H1 (cell line): ENCODE data around the gene SELENOF.

Experiments
- CEBPB ChIP-seq: IDR thresholded peaks from 2 replicates; pipeline ENCODE4 v1.6.1; 2012; ENCODE audit warnings: low read depth, low read length
- EZH2 ChIP-seq: fragments of 200-600 bp; sonication (generic); IDR thresholded peaks from 2 replicates; pipeline ENCODE4 v1.7.1; 2012; ENCODE audit warnings: low read depth, mild to moderate bottlenecking, moderate library complexity, low read length, inconsistent platforms; ENCODE audit not compliant: severe bottlenecking
- POLR2AphosphoS5 ChIP-seq: IDR thresholded peaks from 2 replicates; pipeline ENCODE4 v1.6.1; 2011; ENCODE audit warnings: low read depth, low read length
- TF ChIP-seq, protein P1 (sequence below), 3 experiments: IDR thresholded peaks; 1 replicate in 2 of 3; 2 replicates in 1 of 3; pipeline versions ENCODE4 v1.5.1 to v1.6.1; 2011; ENCODE audit warnings: low read length in 3 of 3, mild to moderate bottlenecking in 3 of 3, inconsistent platforms in 2 of 3, low read depth in 1 of 3, moderate library complexity in 1 of 3; ENCODE audit not compliant: insufficient read depth in 1 of 3; ENCODE audit errors: control extremely low read depth in 1 of 3

DNA sequence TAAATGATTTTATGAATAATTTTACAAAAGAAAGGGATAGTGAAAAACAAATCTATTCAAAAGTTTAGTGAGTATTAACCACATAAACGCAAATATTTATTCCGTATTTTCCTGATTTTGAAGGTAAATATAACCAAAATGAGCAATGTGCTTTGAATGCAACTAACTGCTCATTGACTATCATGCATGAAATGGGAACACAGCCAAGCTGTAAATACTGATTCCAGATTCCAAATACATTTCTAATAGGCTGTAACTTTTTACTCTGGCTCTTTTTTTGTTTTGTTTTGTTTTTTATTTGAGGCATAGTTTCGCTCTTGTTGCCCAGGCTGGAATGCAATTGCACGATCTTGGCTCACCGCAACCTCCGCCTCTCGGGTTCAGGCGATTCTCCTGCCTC is 41.8 kb downstream of the SELENOF start:
- TF ChIP-seq, protein P1, sequence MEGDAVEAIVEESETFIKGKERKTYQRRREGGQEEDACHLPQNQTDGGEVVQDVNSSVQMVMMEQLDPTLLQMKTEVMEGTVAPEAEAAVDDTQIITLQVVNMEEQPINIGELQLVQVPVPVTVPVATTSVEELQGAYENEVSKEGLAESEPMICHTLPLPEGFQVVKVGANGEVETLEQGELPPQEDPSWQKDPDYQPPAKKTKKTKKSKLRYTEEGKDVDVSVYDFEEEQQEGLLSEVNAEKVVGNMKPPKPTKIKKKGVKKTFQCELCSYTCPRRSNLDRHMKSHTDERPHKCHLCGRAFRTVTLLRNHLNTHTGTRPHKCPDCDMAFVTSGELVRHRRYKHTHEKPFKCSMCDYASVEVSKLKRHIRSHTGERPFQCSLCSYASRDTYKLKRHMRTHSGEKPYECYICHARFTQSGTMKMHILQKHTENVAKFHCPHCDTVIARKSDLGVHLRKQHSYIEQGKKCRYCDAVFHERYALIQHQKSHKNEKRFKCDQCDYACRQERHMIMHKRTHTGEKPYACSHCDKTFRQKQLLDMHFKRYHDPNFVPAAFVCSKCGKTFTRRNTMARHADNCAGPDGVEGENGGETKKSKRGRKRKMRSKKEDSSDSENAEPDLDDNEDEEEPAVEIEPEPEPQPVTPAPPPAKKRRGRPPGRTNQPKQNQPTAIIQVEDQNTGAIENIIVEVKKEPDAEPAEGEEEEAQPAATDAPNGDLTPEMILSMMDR (IDR thresholded peaks at IDR 0.05; ENCODE audit: control extremely low read depth in 1 of 3, insufficient read depth in 1 of 3, low read depth in 1 of 3, low read length in 3 of 3), result no peak
- TF ChIP-seq CEBPB (no peak), EZH2 (no peak), POLR2AphosphoS5 (no peak)
